Fibroblast of skin of left biceps (primary cell): ENCODE data around the gene WNT2B.

ENCODE experiments used
- DNase-seq, 2 experiments: peaks; one replicate each; pipeline ENCODE4 v3.0.0-alpha.2; 2013; ENCODE audit warnings: low read depth in 2 of 2

Gene WNT2B

DNA sequence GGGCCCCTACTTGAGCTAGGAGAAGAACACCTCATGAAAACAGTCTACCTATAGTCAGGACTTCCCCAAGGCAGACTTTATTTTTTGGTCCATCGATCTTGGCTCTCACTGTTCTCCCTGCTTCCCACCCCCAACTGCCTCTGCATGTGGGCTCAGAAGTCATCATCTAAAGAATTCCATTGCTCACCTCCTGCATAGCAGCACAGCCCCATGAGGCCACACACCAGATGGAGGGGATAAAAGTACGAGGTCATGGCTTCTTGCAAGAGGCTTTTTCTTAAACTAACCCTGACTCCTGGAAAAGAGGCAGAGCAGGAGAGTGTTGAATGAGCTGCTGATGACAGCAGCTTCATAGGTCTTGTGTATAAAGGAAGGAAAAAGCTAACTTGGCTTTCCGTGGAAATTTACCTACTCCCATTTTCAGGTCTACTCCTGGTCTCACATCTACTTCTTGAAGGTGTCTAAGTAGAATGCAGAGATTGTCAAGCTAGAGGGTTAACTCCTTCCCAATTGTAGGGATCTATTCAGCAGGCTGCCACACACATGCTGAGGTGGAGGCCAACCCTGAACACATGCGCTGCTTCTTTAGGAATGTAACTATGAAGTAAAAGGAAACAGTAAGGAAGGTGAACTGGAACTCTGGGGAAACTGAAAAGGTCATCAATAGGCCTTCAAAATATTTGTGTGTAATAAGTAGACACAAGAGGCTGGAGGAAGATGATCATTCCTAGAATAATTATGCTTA lies 18.7 kb downstream of the WNT2B start:
- DNase-seq = peak; percentile 57 to 63

DNA sequence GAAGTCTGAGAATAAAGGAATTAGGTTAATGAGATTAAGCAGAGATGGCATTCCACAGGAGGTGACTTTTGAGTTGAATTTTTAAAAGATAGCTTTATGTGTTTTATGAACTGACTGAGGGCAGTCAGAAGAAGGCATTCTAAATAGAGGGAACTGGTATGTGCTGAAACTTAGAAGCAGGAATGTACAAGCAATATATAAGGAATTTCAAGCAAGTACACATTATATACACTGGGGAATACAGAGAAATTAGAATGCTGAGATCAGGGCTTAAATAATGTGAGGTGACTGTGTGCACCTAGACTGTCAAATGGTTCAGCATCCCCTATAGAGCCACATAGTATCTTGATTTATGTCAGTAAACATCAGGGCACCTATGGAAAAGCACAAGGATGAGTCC lies 19.3 kb downstream of the WNT2B start:
- peak; percentile 27 to 43 for DNase-seq

DNA sequence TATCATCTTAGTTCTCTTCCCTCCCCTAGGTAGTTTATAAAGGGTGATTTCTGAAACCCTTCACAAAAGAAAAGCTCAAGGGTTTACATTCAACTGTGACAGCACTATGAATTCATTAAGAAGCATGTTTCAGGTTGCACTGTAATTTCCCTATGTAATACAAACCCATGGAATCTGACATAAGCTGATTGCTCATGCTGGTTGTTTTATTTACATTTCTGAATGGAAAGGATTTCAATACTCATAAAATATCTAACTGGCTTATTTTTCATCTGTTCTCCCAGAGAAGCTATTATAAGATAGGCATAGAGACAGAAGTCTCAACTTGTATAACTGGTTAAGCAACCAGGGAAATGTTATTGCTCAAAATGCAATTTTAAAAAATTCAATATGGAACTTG lies 20.5 kb downstream of the WNT2B start:
- DNase-seq = peak in 1 of 2 experiments; percentile 30

- DNase-seq = no peak
These were observed 22.1 kb downstream of the WNT2B start for GRCh38 chr1:112530832-112531231.

GRCh38 chr1:112532064-112532463 lies 23.3 kb downstream of the WNT2B start:
- DNase-seq = no peak

DNA sequence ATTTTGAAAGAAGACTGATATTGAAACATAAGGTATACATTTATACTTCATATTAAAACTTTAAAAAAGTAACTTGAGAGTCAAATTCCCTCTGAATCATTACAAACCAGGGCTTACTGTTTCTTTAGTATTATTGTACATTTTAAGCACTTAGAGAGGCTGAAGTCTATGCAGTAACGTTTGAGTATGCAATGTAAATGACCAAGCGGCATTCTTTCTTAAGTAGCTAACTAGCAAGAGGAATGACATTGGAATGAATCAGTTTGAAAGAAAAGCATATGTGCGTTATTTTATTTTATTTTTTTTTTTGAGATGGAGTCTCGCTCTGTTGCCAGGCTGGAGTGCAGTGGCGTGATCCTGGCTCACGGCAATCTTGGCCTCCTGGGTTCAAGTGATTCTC lies 24.3 kb downstream of the WNT2B start:
- DNase-seq = peak; percentile 71 to 73

GRCh38 chr1:112536561-112536960 lies 27.8 kb downstream of the WNT2B start:
- DNase-seq = peak; percentile 35 to 45

DNA sequence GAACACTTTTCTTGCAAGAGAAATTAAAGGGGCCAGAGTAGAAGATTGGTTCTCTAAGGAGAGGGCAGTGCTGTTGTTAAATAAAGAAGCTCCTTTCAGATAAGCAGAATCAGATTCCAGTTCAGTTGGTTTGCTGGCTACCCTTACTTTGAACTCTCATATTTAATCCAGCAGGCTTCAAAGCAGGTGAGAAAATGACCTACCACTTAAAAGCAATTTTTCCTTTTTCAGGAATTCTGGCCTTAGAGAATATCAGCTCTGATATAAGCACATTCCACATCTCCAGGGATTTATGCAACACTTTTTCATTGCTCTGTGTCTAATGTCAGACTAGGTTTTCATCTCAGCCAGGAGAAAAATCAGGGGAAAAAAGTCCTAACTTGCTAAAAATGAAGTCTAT lies 28.7 kb downstream of the WNT2B start:
- DNase-seq = no peak

- no peak for DNase-seq
These were observed 30.1 kb downstream of the WNT2B start for GRCh38 chr1:112538883-112539282.

- no peak for DNase-seq
These were observed 31.5 kb downstream of the WNT2B start for GRCh38 chr1:112540226-112540794.

DNA sequence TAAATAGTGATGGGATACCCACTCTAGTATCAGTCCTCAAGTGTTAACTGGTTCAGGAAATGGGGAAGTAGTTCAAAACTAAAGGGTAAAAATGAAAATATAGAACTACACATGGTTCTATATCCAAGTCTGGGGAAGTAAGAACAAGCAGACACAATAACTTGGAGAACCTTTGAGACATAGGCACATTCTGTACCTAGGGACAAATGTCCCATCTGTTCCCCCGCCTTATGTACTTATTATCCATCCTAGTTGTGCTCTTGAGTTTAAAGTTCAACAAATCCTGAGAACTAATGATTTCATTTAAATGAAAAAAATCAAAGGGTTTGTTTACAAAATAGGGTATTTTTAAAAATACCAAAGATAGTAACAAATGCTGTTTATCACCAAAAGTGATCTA lies 32.5 kb downstream of the WNT2B start:
- DNase-seq = no peak

DNA sequence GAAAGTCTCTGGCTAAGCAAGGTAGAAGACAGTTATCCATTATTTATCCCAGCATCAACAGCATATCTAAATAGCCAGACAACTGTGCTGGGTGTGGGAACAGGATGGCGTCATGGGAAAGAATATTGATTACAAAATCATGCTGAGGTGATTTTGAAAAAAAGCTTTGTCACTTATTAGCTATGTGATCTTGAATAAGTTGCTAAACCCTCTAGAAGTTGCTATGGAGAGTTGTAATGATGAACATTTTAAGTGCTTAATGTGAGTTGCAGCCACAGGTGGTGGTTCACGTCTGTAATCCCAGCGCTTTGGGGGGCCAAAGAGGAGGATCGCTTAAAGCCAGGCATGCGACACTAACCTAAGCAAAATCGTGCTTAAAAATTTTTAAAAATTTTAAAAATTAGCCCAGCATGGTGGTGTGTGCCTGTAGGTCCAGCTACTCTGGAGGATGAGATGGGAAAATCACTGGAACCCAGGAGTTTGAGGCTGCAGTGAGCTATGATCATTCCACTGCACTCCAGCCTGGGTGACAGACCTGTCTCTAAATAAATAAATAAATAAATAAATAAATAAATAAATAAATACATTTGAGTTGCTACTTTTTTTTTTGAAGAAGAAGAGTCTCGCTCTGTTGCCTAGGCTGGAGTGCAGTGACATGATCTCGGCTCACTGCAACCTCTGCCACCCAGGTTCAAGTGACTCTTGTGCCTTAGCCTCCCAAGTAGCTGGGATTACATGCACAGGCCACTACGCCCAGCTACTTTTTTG lies 33.6 kb downstream of the WNT2B start:
- DNase-seq = no peak

- peak; percentile 77 to 83 for DNase-seq
These were observed 35.4 kb downstream of the WNT2B start for GRCh38 chr1:112544011-112544688.

- peak; percentile 35 to 47 for DNase-seq
These were observed 36.0 kb downstream of the WNT2B start for GRCh38 chr1:112544751-112545150.

- DNase-seq = no peak
These were observed 37.3 kb downstream of the WNT2B start for GRCh38 chr1:112546076-112546475.

DNA sequence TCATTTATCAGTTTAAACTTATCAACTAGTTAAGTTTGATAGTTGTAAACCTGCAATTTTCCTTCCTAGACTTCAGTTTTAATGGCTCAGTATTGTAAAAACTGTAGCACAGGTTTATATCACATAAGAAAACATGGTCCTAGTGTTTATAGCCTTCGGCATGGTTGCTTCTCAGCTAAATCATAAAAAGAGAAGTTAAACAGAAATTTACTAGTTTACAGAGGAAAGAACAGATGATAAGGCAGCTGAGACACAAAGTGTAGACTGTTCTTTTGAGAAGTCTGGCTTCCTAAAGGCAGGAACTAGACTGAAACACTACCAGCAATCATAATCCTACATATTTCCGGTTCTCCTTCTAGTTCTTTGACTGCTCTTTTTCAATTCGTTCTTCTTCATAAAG lies 39.8 kb downstream of the WNT2B start:
- no peak for DNase-seq

GRCh38 chr1:112549590-112549989 lies 40.8 kb downstream of the WNT2B start:
- no peak for DNase-seq

- DNase-seq = no peak
These were observed 45.6 kb downstream of the WNT2B start for GRCh38 chr1:112554411-112554810.

DNA sequence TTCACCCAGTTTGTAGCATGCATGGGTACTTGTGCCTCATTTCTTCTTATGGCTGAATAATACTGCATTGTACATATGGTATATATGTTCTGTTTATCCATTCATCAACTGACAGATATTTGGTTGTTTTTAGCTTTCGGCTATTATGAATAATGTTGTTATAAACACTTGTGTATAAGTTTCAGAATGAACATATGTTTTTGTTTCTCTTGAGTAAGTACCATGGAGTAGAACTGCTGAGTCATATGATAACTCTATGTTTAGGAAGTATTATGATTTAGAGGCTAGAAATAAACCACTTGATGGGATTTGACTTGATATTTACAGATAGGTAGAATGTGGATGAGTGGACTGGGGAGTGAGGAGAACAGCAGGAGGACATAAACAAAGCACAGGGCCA lies 48.6 kb downstream of the WNT2B start:
- DNase-seq = no peak

- DNase-seq = no peak
These were observed 49.9 kb downstream of the WNT2B start for GRCh38 chr1:112558634-112559033.

DNA sequence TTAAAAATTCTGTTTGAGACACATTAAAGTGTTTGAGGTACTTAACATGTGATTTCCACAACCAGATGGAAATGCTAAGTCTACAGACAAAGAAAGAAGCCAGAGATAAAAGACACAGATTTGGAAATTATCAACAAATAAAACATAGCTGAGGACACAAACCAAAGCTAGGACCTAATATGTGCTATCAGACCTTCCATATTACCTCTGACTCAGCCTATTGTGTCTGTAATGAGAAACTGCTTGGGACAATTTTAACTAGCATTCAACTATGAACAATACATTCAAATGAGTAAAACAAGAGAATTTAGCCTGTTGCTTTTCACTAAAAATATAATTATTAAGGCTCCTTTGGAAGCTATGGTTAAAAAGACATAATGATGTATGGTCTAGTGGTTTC lies 54.6 kb downstream of the WNT2B start:
- no peak for DNase-seq

GRCh38 chr1:112564081-112564480 lies 55.3 kb downstream of the WNT2B start:
- no peak for DNase-seq
